GM06990 (cell line): ENCODE results near the gene TPSD1.

Experiments used
- DNase-seq: peaks from one replicate; pipeline ENCODE4 v3.0.0-alpha.2; 2011; ENCODE audit not compliant: insufficient read length; ENCODE audit errors: extremely low read depth
- H3K27me3 ChIP-seq: replicated peaks from 2 replicates; pipeline ENCODE4 v1.6.0; 2011; ENCODE audit warnings: low read length; ENCODE audit not compliant: control insufficient read depth, insufficient read depth
- H3K36me3 ChIP-seq: 2 replicates; pipeline ENCODE4 v1.5.1; 2011; ENCODE audit warnings: low read length; ENCODE audit not compliant: control insufficient read depth, insufficient read depth
- H3K4me3 ChIP-seq: replicated peaks from 2 replicates; pipeline ENCODE4 v1.5.1; 2011; ENCODE audit warnings: low read depth, mild to moderate bottlenecking, control low read depth, low read length
- CTCF ChIP-seq: IDR thresholded peaks from 2 replicates; pipeline ENCODE4 v1.5.1; 2011; ENCODE audit warnings: low read length, control low read depth, mild to moderate bottlenecking, inconsistent platforms; ENCODE audit not compliant: insufficient read depth, poor library complexity, severe bottlenecking

The TPSD1 gene

GRCh38 chr16:1277617-1278282, 21.9 kb downstream of the TPSD1 start:
- TF ChIP-seq CTCF = no peak
- no peak overlapping the region for H3K4me3 ChIP-seq
- DNase-seq = no peak
- no peaks in the 10 kb centered on the region for H3K36me3 ChIP-seq
- H3K27me3 ChIP-seq = no peaks in the 10 kb centered on the region; the same call in 1 of the 2 replicates

- no peak for DNase-seq
These were observed 22.6 kb downstream of the TPSD1 start for GRCh38 chr16:1278477-1278876.

GRCh38 chr16:1279081-1279944, 23.4 kb downstream of the TPSD1 start:
- Histone ChIP-seq H3K4me3 (no peak overlapping the region), H3K36me3 (no peaks in the 10 kb centered on the region), H3K27me3 (no peaks in the 10 kb centered on the region; the same call in 1 of the 2 replicates)
- DNase-seq = no peak
- TF ChIP-seq CTCF = no peak

More at GRCh38 chr16:1278477-1278876, 22.6 kb downstream of the TPSD1 start:
- Histone ChIP-seq H3K27me3 (no peaks in the 10 kb centered on the region; the same call in 1 of the 2 replicates), H3K36me3 (no peaks in the 10 kb centered on the region), H3K4me3 (no peak overlapping the region)
- TF ChIP-seq CTCF = no peak

- Histone ChIP-seq H3K4me3 (no peak overlapping the region), H3K27me3 (no peaks in the 10 kb centered on the region; the same call in 1 of the 2 replicates), H3K36me3 (no peaks in the 10 kb centered on the region)
- no peak for DNase-seq
- no peak for TF ChIP-seq CTCF
These were observed 24.2 kb downstream of the TPSD1 start for GRCh38 chr16:1279945-1280589.

GRCh38 chr16:1280783-1281182, 24.9 kb downstream of the TPSD1 start:
- no peak for DNase-seq
- TF ChIP-seq CTCF = no peak
- no peaks in the 10 kb centered on the region for H3K36me3 ChIP-seq
- no peak overlapping the region for H3K4me3 ChIP-seq
- H3K27me3 ChIP-seq = no peaks in the 10 kb centered on the region; the same call in 1 of the 2 replicates
